KMS-11 (cell line): ENCODE results near the gene YJEFN3.

ENCODE experiments used
- H2AFZ ChIP-seq: fragments of 200-600 bp; sonication (generic); 2 replicates; pipeline ENCODE4 v1.6.1; 2016; ENCODE audit warnings: antibody characterized with exemption, mixed run types, low read depth
- H3K27ac ChIP-seq: fragments of 200-600 bp; sonication (generic); 2 replicates; pipeline ENCODE4 v1.6.1; 2016; ENCODE audit warnings: mild to moderate bottlenecking, mixed run types
- H3K27me3 ChIP-seq: fragments of 200-600 bp; sonication (generic); 2 replicates; pipeline ENCODE4 v1.6.1; 2017; ENCODE audit warnings: mild to moderate bottlenecking, low read depth, mixed run types, moderate library complexity; ENCODE audit not compliant: insufficient read depth
- H3K36me3 ChIP-seq: fragments of 200-600 bp; sonication (generic); 2 replicates; pipeline ENCODE4 v1.6.1; 2017; ENCODE audit warnings: mild to moderate bottlenecking, mixed run types; ENCODE audit not compliant: insufficient read depth
- H3K4me1 ChIP-seq: fragments of 200-600 bp; sonication (generic); 2 replicates; pipeline ENCODE4 v1.6.1; 2016; ENCODE audit warnings: mild to moderate bottlenecking, low read depth, mixed run types; ENCODE audit not compliant: poor library complexity, severe bottlenecking
- H3K4me2 ChIP-seq: fragments of 200-600 bp; sonication (generic); 2 replicates; pipeline ENCODE4 v1.7.0; 2016; ENCODE audit warnings: mild to moderate bottlenecking, mixed run types
- H3K4me3 ChIP-seq: fragments of 200-600 bp; sonication (generic); IDR thresholded peaks from 2 replicates; pipeline ENCODE4 v1.6.1; 2017; ENCODE audit warnings: low read depth, low read length, mixed read lengths; ENCODE audit not compliant: insufficient read depth
- H3K79me2 ChIP-seq: fragments of 200-600 bp; sonication (generic); 2 replicates; pipeline ENCODE4 v1.6.1; 2016; ENCODE audit warnings: low read depth, mixed run types; ENCODE audit not compliant: insufficient read depth
- H3K9ac ChIP-seq: fragments of 200-600 bp; sonication (generic); 2 replicates; pipeline ENCODE4 v1.6.1; 2016; ENCODE audit warnings: mild to moderate bottlenecking, mixed run types
- H4K20me1 ChIP-seq: fragments of 200-600 bp; sonication (generic); 2 replicates; pipeline ENCODE4 v1.6.1; 2016; ENCODE audit warnings: mild to moderate bottlenecking, mixed run types; ENCODE audit not compliant: insufficient read depth
- TF ChIP-seq, protein P1 (sequence below): fragments of 200-600 bp; sonication (generic); conservative IDR thresholded peaks from 2 replicates; pipeline ENCODE4 v1.6.1; 2017; ENCODE audit warnings: low read depth, mild to moderate bottlenecking, antibody characterized with exemption, low read length, moderate library complexity, mixed read lengths

The YJEFN3 gene

DNA sequence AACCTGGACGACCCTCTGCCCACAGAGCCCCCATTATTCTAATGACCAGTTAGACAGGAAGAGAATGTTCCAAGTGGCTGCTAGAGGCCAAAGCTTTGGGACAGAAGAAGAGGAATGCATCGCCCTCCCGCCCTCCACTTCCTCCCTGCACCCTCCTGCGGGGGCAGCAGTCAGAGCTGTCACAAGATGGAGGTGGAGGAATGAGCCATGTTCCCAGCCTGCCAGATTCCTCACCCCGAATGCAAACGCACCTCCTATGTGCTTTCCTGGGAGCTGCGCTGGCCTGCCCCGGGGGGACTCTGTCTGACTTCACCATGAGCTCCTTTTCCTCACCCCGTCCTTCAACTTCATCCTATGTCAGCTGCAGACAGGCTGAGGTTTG, 1.7 kb downstream of the YJEFN3 start:
- TF ChIP-seq, protein P1, sequence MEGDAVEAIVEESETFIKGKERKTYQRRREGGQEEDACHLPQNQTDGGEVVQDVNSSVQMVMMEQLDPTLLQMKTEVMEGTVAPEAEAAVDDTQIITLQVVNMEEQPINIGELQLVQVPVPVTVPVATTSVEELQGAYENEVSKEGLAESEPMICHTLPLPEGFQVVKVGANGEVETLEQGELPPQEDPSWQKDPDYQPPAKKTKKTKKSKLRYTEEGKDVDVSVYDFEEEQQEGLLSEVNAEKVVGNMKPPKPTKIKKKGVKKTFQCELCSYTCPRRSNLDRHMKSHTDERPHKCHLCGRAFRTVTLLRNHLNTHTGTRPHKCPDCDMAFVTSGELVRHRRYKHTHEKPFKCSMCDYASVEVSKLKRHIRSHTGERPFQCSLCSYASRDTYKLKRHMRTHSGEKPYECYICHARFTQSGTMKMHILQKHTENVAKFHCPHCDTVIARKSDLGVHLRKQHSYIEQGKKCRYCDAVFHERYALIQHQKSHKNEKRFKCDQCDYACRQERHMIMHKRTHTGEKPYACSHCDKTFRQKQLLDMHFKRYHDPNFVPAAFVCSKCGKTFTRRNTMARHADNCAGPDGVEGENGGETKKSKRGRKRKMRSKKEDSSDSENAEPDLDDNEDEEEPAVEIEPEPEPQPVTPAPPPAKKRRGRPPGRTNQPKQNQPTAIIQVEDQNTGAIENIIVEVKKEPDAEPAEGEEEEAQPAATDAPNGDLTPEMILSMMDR: no peak
- Histone ChIP-seq H3K4me2 (no peak overlapping the region), H3K79me2 (no peaks in the 10 kb centered on the region), H3K4me1 (no peaks in the 10 kb centered on the region), H2AFZ (no peak overlapping the region), H3K27ac (no peak overlapping the region), H4K20me1 (no peaks in the 10 kb centered on the region), H3K9ac (no peak overlapping the region), H3K27me3 (no peaks in the 10 kb centered on the region), H3K4me3 (no peak overlapping the region), H3K36me3 (no peaks in the 10 kb centered on the region)

- Histone ChIP-seq H2AFZ (no peak overlapping the region), H3K4me1 (no peaks in the 10 kb centered on the region), H3K79me2 (no peaks in the 10 kb centered on the region), H4K20me1 (no peaks in the 10 kb centered on the region), H3K27ac (no peak overlapping the region), H3K36me3 (no peaks in the 10 kb centered on the region), H3K4me2 (no peak overlapping the region), H3K9ac (no peak overlapping the region), H3K27me3 (no peaks in the 10 kb centered on the region), H3K4me3 (no peak overlapping the region)
- TF ChIP-seq, protein P1: no peak
These were observed 2.2 kb downstream of the YJEFN3 start for GRCh38 chr19:19530889-19531288.

- H2AFZ ChIP-seq: no peak overlapping the region
- H4K20me1 ChIP-seq: no peaks in the 10 kb centered on the region
- no peak overlapping the region for H3K27ac ChIP-seq
- no peaks in the 10 kb centered on the region for H3K27me3 ChIP-seq
- H3K9ac ChIP-seq: no peak overlapping the region
- no peak overlapping the region for H3K4me2 ChIP-seq
- no peaks in the 10 kb centered on the region for H3K79me2 ChIP-seq
- TF ChIP-seq, protein P1: peak; percentile 75
- no peak overlapping the region for H3K4me3 ChIP-seq
- no peaks in the 10 kb centered on the region for H3K4me1 ChIP-seq
- H3K36me3 ChIP-seq: no peaks in the 10 kb centered on the region
These were observed 3.5 kb downstream of the YJEFN3 start for GRCh38 chr19:19531951-19532805.

DNA sequence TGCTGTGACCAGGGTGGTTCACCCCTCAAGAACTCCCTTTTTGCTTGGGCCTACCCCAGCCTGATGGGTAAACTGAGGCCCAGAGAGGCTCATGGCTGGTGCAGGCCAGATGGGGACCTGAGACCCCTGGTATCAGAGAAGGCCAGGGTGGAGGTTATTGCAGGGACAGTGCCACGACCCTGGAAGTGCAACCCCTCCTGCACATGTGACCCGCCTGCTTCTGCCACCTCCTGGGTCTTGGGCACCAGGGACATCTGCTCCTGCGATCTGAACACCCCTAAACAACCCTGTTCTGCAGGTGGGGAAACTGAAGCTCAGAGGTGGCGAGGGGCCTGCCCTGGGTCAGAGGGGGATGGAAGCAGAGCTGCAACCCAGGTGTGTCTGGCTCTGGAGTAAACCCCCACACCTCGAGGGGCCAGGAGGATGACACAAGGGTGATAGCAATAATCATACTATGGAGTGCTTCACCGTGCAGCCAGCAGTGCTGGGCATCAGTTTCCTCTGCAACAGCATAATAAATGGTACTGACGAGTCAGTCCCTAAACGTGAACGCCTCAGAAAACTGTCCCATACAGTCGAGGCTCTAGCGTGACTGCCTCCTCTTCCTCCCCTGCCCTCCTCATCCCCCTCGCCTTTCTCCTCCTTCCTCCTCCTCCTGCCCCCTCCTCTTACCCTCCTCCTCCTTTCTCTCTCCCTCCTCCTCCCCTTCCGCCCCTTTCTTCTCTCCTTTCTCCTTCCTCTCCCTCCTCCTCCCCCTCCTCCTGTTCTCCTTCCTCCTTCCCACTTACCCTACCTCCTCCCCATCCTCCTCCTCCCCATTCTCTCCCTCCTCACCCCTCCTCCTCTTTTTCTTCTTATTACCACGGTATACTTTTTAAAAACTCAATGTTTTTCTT, 4.3 kb downstream of the YJEFN3 start:
- no peak overlapping the region for H3K27ac ChIP-seq
- H3K36me3 ChIP-seq: no peaks in the 10 kb centered on the region
- H3K27me3 ChIP-seq: no peaks in the 10 kb centered on the region
- no peak overlapping the region for H2AFZ ChIP-seq
- no peaks in the 10 kb centered on the region for H3K4me1 ChIP-seq
- no peaks in the 10 kb centered on the region for H3K79me2 ChIP-seq
- no peak overlapping the region for H3K4me3 ChIP-seq
- no peaks in the 10 kb centered on the region for H4K20me1 ChIP-seq
- no peak overlapping the region for H3K4me2 ChIP-seq
- H3K9ac ChIP-seq: no peak overlapping the region
- TF ChIP-seq, protein P1: no peak
